OCI-LY1 (cell line): ENCODE data around the gene DMPK.

Source experiments
- EZH2 ChIP-seq: fragments of 200-600 bp; sonication (generic), shearing (Covaris generic); IDR thresholded peaks from 2 replicates; pipeline ENCODE4 v1.8.0; 2017; ENCODE audit warnings: borderline replicate concordance, mixed run types, mild to moderate bottlenecking, antibody characterized with exemption, low read length, moderate library complexity, mixed read lengths
- TF ChIP-seq, protein P1 (sequence below): fragments of 200-600 bp; sonication (generic), shearing (Covaris generic); IDR thresholded peaks from 2 replicates; pipeline ENCODE4 v1.5.1; 2017; ENCODE audit warnings: mild to moderate bottlenecking, antibody characterized with exemption, low read length, moderate library complexity, mixed read lengths

DNA sequence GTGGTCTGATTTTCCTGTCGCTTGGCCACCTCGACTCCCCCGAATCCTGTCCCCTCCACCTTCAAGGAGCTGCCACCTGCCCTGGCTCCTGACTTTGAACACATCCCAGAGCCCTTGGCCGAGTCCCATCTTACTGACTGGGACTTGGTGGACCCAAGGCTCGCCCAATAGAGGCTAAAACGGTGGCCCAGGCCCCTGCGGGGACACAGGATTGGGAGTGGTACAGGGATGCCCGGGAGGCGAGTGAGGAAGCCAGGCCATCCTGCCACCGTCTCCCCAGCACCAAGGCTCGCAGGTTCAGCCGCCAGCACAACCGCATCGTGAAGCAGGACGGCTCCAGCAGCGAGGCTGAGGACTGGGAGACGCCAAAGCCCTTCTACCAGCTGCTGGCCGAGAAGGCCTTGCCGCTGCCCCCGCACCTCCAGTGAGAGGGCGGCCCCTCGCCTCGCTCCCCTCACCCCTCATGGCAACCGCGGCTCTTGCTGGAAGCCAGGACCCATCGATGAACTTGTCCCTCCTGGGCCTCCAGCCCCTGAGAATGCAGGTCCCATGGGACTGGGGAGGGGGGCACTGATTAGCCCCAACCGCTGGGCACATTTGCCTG lies 18.5 kb downstream of the DMPK start:
- TF ChIP-seq, protein P1, sequence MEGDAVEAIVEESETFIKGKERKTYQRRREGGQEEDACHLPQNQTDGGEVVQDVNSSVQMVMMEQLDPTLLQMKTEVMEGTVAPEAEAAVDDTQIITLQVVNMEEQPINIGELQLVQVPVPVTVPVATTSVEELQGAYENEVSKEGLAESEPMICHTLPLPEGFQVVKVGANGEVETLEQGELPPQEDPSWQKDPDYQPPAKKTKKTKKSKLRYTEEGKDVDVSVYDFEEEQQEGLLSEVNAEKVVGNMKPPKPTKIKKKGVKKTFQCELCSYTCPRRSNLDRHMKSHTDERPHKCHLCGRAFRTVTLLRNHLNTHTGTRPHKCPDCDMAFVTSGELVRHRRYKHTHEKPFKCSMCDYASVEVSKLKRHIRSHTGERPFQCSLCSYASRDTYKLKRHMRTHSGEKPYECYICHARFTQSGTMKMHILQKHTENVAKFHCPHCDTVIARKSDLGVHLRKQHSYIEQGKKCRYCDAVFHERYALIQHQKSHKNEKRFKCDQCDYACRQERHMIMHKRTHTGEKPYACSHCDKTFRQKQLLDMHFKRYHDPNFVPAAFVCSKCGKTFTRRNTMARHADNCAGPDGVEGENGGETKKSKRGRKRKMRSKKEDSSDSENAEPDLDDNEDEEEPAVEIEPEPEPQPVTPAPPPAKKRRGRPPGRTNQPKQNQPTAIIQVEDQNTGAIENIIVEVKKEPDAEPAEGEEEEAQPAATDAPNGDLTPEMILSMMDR, result no peak
- TF ChIP-seq EZH2, result no peak
